OCI-LY3 (cell line): ENCODE data around the gene CALM3.
A peak's percentile ranks its signal among the peaks of the same experiment; 100 is the strongest.

Experiments
- H2AFZ ChIP-seq: fragments of 200-600, 300-600 bp; shearing (Covaris generic); 2 replicates; pipeline ENCODE4 v1.6.0; 2014; ENCODE audit warnings: antibody characterized with exemption, low read depth, low read length
- H3K27ac ChIP-seq: fragments of 200-600, 300-600 bp; sonication (generic); 2 replicates; pipeline ENCODE4 v1.5.1; 2014; ENCODE audit warnings: mild to moderate bottlenecking, low read length, moderate library complexity, mixed read lengths
- H3K27me3 ChIP-seq: fragments of 200-600, 300-600 bp; sonication (generic); 2 replicates; pipeline ENCODE4 v1.6.1; 2014; ENCODE audit warnings: low read depth, low read length, mixed read lengths
- H3K36me3 ChIP-seq: fragments of 200-600, 300-600 bp; sonication (generic); replicated peaks from 2 replicates; pipeline ENCODE3; 2014; ENCODE audit warnings: low read depth, low read length, mixed read lengths
- H3K4me1 ChIP-seq: fragments of 300-600, 200-600 bp; sonication (generic); 2 replicates; pipeline ENCODE4 v1.6.1; 2014; ENCODE audit warnings: low read length, mixed read lengths
- H3K4me2 ChIP-seq: fragments of 200-600, 300-600 bp; sonication (generic); 2 replicates; pipeline ENCODE4 v1.6.1; 2014; ENCODE audit warnings: low read length, mixed read lengths
- H3K4me3 ChIP-seq: fragments of 300-600, 200-600 bp; sonication (generic); 2 replicates; pipeline ENCODE4 v1.5.1; 2014; ENCODE audit warnings: antibody characterized with exemption, mild to moderate bottlenecking, low read length, moderate library complexity
- H3K79me2 ChIP-seq: fragments of 300-600, 200-600 bp; shearing (Covaris generic); 2 replicates; pipeline ENCODE4 v1.6.1; 2014; ENCODE audit warnings: mild to moderate bottlenecking, low read length, mixed read lengths
- H3K9ac ChIP-seq: fragments of 300-600, 200-600 bp; shearing (Covaris generic); 2 replicates; pipeline ENCODE4 v1.6.0; 2014; ENCODE audit warnings: mild to moderate bottlenecking, low read length, moderate library complexity
- H3K9me3 ChIP-seq: fragments of 200-600, 300-600 bp; shearing (Covaris generic); 2 replicates; pipeline ENCODE4 v1.6.1; 2014; ENCODE audit warnings: low read length, mixed read lengths; ENCODE audit not compliant: insufficient read depth
- H4K20me1 ChIP-seq: fragments of 200-600, 300-600 bp; sonication (generic); 2 replicates; pipeline ENCODE4 v1.6.1; 2016; ENCODE audit warnings: low read length, mixed read lengths; ENCODE audit not compliant: insufficient read depth
- CTCF ChIP-seq: fragments of 200-600, 300-600 bp; sonication (generic); IDR thresholded peaks from 2 replicates; pipeline ENCODE4 v1.5.1; 2014; ENCODE audit warnings: antibody characterized with exemption, low read length, low read depth
- EZH2phosphoT487 ChIP-seq: fragments of 200-600 bp; shearing (Covaris generic); IDR thresholded peaks from 2 replicates; pipeline ENCODE4 v1.6.1; 2018; ENCODE audit warnings: antibody characterized with exemption, mixed run types, low read depth

The CALM3 gene

GRCh38 chr19:46639358-46640182, 38.4 kb downstream of the CALM3 start:
- H3K27me3 ChIP-seq = peaks cover 17% of the 10 kb centered on the region
- no peak overlapping the region for H3K27ac ChIP-seq
- no peaks in the 10 kb centered on the region for H4K20me1 ChIP-seq
- H3K9ac ChIP-seq = peak overlapping the region; percentile 60
- H3K4me2 ChIP-seq = peak overlapping the region; percentile 90
- H3K9me3 ChIP-seq = no peaks in the 10 kb centered on the region
- H2AFZ ChIP-seq = peak overlapping the region; percentile 57
- H3K4me1 ChIP-seq = peaks cover 26% of the 10 kb centered on the region
- TF ChIP-seq EZH2phosphoT487 (no peak), CTCF (no peak)
- H3K36me3 ChIP-seq = no peaks in the 10 kb centered on the region
- H3K4me3 ChIP-seq = peak overlapping the region; percentile 82
- no peaks in the 10 kb centered on the region for H3K79me2 ChIP-seq

GRCh38 chr19:46640656-46641055, 39.5 kb downstream of the CALM3 start:
- H3K27ac ChIP-seq = no peak overlapping the region

GRCh38 chr19:46644720-46645119, 43.6 kb downstream of the CALM3 start:
- Histone ChIP-seq H3K36me3 (no peaks in the 10 kb centered on the region), H3K27ac (no peak overlapping the region), H3K4me1 (peaks cover 18% of the 10 kb centered on the region), H3K79me2 (no peaks in the 10 kb centered on the region), H3K27me3 (peaks cover 25% of the 10 kb centered on the region), H3K4me3 (no peak overlapping the region), H4K20me1 (no peaks in the 10 kb centered on the region), H2AFZ (no peak overlapping the region), H3K9ac (no peak overlapping the region), H3K4me2 (no peak overlapping the region), H3K9me3 (no peaks in the 10 kb centered on the region)
- TF ChIP-seq EZH2phosphoT487 (no peak), CTCF (no peak)

More at GRCh38 chr19:46640656-46641055, 39.5 kb downstream of the CALM3 start:
- Histone ChIP-seq H3K36me3 (no peaks in the 10 kb centered on the region), H3K9me3 (no peaks in the 10 kb centered on the region), H3K9ac (no peak overlapping the region), H3K79me2 (no peaks in the 10 kb centered on the region), H2AFZ (no peak overlapping the region), H3K4me1 (peaks cover 21% of the 10 kb centered on the region), H4K20me1 (no peaks in the 10 kb centered on the region), H3K4me2 (no peak overlapping the region), H3K4me3 (no peak overlapping the region), H3K27me3 (peaks cover 24% of the 10 kb centered on the region)
- no peak for TF ChIP-seq CTCF
- TF ChIP-seq EZH2phosphoT487 = no peak

- Histone ChIP-seq H2AFZ (no peak overlapping the region), H3K4me3 (no peak overlapping the region), H3K9me3 (no peaks in the 10 kb centered on the region), H3K4me2 (no peak overlapping the region), H3K4me1 (peaks cover 13% of the 10 kb centered on the region), H3K79me2 (no peaks in the 10 kb centered on the region), H3K27me3 (peaks cover 12% of the 10 kb centered on the region), H3K9ac (no peak overlapping the region), H3K36me3 (no peaks in the 10 kb centered on the region), H4K20me1 (no peaks in the 10 kb centered on the region), H3K27ac (no peak overlapping the region)
- no peak for TF ChIP-seq EZH2phosphoT487
- no peak for TF ChIP-seq CTCF
Measured at GRCh38 chr19:46646402-46646801, 45.3 kb downstream of the CALM3 start.
